ENCODE data around the gene ARID4A. TPM values are rescaled to one million over a fixed set of nuclear protein-coding genes. Genes with fewer than 3 reads are reported as not detected.

Gene ARID4A
- total and polyA plus RNA-seq, 2 of the 13 experiments (the other 11 are each of a cell fraction or from before 2014, with no cell fraction given), result 7.2 to 9.7 TPM

DNA sequence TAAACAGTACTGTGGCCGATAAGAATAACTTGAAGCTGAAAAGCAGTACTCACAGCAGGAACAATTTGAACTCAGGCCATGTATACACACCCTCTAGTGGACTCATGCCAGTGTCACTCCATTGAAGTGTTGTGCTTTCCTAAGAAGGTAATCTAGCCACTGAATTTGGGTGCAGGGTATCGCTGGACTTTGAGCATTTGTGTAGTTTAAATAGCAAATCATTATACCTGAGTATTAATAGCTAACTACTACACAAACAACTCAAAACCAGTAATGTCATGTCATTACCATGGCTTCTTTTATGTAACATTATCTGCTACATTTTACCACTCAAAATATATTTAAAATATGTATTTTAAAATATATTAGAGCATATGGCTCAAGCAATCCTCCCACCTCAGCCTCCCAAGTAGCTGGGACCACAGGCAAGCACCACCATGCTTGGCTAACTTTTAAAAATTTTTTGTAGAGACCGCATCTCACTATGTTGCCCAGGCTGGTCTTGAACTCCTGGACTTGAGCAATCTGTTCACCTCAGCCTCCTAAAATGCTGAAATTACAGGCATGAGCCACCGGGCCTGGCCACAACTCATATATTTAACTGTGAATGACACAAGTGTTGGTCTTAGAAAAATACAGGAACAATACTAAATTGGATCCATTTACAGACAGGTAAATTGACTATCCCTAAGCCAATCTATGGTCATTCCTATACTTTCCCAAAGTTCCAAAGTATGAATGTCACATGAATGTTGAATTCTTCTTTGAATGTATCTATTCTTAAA, 25.6 kb upstream of the ARID4A start (continued):
- TF ChIP-seq, protein P1, sequence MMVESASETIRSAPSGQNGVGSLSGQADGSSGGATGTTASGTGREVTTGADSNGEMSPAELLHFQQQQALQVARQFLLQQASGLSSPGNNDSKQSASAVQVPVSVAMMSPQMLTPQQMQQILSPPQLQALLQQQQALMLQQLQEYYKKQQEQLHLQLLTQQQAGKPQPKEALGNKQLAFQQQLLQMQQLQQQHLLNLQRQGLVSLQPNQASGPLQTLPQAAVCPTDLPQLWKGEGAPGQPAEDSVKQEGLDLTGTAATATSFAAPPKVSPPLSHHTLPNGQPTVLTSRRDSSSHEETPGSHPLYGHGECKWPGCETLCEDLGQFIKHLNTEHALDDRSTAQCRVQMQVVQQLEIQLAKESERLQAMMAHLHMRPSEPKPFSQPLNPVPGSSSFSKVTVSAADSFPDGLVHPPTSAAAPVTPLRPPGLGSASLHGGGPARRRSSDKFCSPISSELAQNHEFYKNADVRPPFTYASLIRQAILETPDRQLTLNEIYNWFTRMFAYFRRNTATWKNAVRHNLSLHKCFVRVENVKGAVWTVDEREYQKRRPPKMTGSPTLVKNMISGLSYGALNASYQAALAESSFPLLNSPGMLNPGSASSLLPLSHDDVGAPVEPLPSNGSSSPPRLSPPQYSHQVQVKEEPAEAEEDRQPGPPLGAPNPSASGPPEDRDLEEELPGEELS (CRISPR knock-in tag; IDR thresholded peaks at IDR 0.05), result peak; percentile 85
- TF ChIP-seq, protein P2, sequence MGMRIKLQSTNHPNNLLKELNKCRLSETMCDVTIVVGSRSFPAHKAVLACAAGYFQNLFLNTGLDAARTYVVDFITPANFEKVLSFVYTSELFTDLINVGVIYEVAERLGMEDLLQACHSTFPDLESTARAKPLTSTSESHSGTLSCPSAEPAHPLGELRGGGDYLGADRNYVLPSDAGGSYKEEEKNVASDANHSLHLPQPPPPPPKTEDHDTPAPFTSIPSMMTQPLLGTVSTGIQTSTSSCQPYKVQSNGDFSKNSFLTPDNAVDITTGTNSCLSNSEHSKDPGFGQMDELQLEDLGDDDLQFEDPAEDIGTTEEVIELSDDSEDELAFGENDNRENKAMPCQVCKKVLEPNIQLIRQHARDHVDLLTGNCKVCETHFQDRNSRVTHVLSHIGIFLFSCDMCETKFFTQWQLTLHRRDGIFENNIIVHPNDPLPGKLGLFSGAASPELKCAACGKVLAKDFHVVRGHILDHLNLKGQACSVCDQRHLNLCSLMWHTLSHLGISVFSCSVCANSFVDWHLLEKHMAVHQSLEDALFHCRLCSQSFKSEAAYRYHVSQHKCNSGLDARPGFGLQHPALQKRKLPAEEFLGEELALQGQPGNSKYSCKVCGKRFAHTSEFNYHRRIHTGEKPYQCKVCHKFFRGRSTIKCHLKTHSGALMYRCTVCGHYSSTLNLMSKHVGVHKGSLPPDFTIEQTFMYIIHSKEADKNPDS (CRISPR knock-in tag; IDR thresholded peaks at IDR 0.05), result peak; percentile 100
- no peak for TF ChIP-seq GABPA (IDR thresholded peaks at IDR 0.05; ENCODE audit: low read depth, low read length)
- peak; percentile 55 for TF ChIP-seq GABPA (CRISPR knock-in tag; IDR thresholded peaks at IDR 0.05; ENCODE audit: low read depth)
- TF ChIP-seq MBNL3 (CRISPR knock-in tag; conservative IDR thresholded peaks at IDR 0.05), result no peak
- TF ChIP-seq, protein P3, sequence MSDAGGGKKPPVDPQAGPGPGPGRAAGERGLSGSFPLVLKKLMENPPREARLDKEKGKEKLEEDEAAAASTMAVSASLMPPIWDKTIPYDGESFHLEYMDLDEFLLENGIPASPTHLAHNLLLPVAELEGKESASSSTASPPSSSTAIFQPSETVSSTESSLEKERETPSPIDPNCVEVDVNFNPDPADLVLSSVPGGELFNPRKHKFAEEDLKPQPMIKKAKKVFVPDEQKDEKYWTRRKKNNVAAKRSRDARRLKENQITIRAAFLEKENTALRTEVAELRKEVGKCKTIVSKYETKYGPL (CRISPR knock-in tag; IDR thresholded peaks at IDR 0.05), result no peak; the same call in 1 of the 2 replicates
- TF ChIP-seq SP5 (CRISPR knock-in tag; IDR thresholded peaks at IDR 0.05; ENCODE audit: borderline replicate concordance, low read depth), result no peak
- TF ChIP-seq, protein P4, sequence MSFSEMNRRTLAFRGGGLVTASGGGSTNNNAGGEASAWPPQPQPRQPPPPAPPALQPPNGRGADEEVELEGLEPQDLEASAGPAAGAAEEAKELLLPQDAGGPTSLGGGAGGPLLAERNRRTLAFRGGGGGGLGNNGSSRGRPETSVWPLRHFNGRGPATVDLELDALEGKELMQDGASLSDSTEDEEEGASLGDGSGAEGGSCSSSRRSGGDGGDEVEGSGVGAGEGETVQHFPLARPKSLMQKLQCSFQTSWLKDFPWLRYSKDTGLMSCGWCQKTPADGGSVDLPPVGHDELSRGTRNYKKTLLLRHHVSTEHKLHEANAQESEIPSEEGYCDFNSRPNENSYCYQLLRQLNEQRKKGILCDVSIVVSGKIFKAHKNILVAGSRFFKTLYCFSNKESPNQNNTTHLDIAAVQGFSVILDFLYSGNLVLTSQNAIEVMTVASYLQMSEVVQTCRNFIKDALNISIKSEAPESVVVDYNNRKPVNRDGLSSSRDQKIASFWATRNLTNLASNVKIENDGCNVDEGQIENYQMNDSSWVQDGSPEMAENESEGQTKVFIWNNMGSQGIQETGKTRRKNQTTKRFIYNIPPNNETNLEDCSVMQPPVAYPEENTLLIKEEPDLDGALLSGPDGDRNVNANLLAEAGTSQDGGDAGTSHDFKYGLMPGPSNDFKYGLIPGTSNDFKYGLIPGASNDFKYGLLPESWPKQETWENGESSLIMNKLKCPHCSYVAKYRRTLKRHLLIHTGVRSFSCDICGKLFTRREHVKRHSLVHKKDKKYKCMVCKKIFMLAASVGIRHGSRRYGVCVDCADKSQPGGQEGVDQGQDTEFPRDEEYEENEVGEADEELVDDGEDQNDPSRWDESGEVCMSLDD (CRISPR knock-in tag; IDR thresholded peaks at IDR 0.05; ENCODE audit: borderline replicate concordance), result no peak
- no peak for TF ChIP-seq ZNF607 (CRISPR knock-in tag; IDR thresholded peaks at IDR 0.05; ENCODE audit: borderline replicate concordance)
- no peak for TF ChIP-seq PTBP1 (IDR thresholded peaks at IDR 0.05; ENCODE audit: low read depth, low read length, poor library complexity, severe bottlenecking)
- TF ChIP-seq BRCA1 (CRISPR knock-in tag; IDR thresholded peaks at IDR 0.05), result no peak
- no peak for TF ChIP-seq MTA3 (CRISPR knock-in tag; IDR thresholded peaks at IDR 0.05)

All from HepG2 (cell line).